Stimulated activated CD8-positive, alpha-beta memory T cell treated with anti-CD3 and anti-CD28 coated beads, Interleukin-7, amount 100 ng/mL, for 24 hours (primary cell): ENCODE data around the gene DNASE2.
"Not testable (repeated sequence)": the region's sequence is repeated elsewhere in the genome, so short reads cannot be mapped to it uniquely, and the experiment has no call there.

Source experiments
- DNase-seq: peaks from one replicate; pipeline ENCODE4 v3.0.0-alpha.2; 2020; ENCODE audit warnings: low read depth

DNASE2 gene, protein sequence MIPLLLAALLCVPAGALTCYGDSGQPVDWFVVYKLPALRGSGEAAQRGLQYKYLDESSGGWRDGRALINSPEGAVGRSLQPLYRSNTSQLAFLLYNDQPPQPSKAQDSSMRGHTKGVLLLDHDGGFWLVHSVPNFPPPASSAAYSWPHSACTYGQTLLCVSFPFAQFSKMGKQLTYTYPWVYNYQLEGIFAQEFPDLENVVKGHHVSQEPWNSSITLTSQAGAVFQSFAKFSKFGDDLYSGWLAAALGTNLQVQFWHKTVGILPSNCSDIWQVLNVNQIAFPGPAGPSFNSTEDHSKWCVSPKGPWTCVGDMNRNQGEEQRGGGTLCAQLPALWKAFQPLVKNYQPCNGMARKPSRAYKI

DNA sequence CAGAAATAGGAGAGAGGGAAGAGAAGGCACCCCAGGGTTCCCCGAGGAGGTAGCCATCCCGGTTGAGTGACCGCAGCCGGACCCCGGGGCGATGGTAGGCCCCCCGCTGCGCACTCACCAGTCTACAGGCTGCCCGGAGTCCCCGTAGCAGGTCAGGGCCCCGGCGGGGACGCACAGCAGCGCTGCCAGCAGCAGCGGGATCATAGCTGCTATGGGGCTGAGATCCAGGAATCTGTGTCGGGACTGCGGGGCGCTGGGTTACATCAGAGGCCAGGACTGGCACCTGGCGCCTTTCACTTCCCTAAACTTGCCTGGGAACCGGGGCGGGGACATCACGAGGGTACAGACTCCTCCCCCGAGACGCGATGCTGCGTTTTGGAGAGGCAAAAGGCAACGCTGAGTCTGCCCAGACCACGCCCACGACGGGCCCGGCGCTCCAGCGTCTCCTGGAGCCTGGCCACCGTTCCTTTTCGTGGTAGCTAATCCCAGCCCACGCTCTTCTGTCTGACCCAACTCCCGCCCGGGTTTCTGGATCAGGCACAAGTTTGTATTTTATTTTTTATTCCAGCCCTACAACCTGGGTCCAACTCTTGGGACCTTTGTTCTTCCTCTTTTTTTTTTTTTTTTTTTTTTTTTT, at the start of gene DNASE2:
Gene DNASE2, minus strand, starts transcription at position 278 of the 637 bp plus-strand sequence. Its CDS starts 74 bp downstream, at position 204.
- peak; percentile 78 for DNase-seq

DNA sequence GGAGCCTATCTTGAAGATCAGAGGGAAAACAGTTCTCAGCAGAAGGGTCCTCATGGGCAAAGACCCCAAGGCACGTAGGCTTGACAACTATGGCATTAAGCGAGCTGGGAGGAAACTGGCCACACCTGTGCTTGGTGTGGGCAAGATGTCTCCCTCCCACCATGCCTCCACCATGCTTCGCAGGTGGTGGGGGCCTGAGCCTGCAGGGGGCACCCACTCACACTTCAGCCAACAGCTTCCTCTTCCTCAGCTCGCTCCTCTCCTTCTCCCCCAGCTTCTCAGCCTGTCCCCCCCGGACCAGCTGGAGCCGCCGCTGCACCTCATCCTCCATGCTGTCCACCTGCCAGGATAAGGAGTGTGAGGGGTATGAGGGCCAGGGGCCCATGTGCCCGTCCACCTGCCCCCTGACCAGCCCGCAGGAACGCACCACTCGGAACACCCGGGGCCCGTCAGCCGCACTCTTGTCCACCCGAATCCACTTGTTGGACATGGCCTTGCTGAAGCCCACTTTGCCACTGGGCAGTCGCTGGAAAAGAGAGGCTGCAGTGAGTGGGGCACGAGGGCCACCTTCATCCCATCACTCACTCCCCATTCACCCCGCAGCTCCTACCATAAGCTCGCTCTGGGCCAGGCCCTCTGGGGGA, 48.9 kb upstream of the DNASE2 start:
- no peak for DNase-seq

DNA sequence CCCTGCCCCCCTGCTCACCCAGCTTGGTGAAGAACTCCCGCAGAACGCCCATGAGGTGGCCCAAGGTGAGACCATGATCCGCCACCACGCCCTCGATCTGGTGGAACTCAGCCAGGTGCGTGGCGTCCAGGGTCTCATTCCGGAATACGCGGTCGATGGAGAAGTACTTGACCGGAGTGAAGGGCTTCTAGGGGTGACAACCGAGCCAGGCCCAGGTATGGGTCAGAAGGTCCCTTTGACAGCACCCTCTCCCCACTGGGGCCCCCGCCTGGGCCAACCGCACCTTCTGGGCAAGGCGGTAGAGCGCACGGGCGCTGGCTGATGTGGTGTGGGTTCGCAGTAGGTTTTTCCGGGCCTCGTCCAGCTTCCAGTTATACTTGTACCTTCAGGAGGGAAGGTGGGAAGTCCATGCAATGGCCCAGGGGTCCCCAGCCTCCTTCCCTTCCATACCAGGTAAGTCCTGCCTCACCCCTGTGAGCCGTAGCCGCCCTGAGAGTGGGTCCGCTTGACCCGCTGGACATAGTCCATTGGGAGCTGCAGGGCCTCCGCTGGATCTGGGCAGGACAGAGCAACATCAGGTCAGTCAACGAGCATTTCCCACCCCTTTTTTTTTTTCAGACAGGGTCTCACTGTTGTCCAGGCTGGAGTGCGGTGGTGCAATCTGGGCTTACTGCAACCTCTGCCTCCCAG, 43.5 kb upstream of the DNASE2 start:
- DNase-seq, result no peak

DNA sequence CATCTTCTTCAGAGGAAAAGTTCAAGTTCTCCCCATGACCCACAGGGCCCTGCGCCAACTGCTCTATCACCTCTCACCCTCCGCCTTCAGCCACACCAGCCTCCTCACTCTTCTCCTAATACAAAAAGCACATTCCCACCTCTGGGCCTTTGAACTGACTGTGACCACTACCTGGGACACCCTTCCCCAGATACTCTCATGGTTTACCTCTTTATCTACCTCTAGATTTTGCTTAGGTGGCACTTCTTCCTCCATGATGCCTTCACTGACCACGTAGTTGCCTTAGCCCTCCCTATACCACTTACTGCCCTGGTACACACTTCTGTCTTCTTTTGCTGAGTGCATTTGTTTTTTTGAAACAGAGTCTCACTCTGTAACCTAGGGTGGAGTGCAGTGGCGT, 41.7 kb upstream of the DNASE2 start:
- no peak for DNase-seq

DNA sequence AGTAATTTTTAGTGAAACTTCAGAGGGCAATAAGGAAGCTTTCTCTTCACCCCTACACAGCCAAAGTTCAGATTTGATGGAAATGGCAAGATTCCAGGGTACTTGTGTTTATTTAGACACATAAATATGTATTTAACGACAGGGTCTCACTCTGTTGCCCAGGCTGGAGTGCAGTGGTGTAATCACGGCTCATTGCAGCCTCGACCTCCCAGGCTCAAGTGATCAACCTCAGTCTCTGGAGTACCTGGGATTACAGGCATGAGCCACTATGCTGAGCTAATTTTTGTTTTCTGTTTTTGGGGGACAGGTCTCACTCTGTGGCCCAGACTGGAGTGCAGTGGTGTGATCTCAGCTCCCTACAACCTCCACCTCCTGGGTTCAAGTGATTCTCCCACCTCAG, 39.8 kb upstream of the DNASE2 start:
- no peak for DNase-seq

DNA sequence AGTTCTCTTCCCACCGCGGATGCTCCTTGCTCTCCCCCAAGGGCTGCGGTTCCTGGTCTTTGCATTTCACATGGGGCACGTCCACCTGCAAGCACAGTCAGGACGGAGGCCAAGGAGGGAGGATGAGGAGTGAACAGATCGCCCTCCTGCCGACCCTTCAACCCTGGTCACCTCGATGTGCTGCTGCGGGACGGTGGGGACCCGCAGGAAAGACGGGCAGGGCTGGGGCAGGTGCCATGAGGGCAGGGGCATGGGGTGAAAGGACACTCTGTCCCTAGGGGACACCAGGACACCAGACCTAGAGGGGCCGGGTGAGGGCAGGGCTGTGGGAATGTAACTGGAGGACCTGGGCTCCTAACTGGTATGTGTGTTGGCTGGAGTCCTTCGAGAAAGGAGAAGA, 37.0 kb upstream of the DNASE2 start:
- DNase-seq, result no peak

DNA sequence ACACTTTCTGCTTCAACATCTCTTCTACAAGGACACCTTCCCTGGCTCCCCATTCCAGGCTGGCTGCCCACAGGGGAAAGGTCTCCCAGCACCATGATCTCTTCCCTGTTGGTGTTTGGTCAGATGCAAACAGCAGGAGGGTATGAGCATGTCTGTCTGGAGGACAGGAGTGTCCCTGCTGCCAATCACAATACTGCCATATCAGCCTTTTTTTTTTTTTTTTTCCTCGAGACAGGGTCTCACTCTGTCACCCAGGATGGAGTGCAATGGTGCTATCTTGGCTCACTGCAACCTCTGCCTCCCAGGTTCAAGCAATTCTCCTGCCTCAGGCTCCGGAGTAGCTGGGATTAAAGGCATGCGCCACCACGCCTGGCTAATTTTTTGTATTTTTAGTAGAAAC, 34.6 kb upstream of the DNASE2 start:
- DNase-seq, result not testable (repeated sequence)

DNA sequence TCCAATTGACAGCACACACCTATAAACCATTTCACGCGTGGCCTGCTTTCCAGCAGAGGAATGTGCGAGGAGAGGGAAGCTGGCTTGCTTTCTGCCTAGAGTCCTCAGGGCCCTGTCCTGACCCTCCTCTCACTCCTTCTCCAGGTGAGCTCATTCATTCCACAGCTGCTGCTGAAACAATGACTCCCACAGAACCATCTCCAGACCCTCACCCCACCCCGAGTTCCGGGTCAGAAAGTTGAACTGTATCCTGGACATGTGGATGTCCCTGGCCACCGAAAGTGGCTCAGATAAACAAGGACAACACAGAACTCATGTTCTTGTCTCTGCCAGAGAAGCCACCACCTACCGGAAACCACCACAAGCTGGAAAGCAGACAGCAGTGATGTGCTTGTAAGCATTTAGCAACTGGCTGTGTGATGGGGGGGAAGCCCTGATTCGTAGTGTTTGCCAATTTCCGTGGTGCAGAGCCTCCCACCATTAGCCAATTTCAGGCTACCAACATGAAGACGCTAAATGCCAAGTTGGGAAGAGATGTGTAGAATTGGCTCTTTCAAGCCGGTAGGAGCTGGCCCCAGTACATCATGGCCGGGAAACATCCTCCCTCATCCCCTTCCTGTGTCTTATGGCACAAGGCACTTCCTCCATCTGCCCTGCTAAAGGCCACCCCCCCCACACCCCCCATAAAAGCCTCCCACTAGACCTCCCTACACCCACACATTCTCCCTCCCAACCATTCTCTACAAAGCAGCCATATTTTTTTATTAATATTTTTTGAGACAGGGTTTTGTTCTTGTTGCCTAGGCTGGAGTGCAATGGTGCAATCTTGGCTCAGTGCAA, 32.8 kb upstream of the DNASE2 start:
- DNase-seq, result no peak

DNA sequence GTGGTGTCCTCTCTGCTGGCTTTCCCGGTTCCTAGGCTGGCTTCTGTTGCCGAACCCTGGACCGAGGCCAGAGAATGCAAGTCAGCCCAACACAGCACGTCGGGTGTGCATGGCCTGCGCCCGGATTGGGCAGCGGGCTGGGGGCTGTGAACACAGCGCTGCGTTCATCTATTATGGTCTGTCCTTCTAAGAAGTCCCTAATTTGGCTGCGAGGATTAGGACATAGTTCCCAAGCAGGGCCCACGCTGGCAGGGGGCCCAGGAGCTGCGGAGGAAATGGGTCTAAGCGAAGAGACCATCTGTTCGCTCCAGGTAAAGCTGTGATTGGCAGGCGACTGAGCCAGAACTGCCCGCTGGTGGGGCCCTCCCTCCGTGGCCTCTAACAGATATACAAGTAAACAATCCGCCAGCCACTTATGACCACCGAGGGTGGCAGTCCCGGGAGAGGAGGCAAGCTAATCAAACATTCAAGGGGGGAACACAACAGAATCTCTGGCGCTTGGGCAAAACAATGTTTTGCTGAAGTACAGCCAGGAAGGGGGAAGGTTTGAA, 31.8 kb upstream of the DNASE2 start:
- no peak for DNase-seq

DNA sequence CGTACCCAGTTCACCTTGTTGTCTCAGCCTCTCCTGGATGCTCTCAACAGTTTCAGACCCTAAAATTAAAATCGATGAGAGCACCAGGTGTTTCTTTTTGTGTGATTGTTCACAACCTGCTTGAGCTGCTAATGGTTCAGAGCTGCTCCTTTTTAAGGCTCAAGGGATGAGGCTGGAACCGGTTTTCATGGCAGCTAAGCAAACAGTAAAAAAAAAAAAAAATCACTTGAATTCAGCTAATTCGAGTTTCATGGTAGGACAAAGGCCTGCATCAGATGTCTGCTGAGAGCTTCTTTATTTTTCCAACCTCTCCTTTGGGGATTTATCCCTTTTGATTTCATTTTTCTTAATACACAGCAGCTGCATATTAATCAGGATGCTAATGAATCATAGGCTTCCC, 31.3 kb upstream of the DNASE2 start:
- no peak for DNase-seq

DNA sequence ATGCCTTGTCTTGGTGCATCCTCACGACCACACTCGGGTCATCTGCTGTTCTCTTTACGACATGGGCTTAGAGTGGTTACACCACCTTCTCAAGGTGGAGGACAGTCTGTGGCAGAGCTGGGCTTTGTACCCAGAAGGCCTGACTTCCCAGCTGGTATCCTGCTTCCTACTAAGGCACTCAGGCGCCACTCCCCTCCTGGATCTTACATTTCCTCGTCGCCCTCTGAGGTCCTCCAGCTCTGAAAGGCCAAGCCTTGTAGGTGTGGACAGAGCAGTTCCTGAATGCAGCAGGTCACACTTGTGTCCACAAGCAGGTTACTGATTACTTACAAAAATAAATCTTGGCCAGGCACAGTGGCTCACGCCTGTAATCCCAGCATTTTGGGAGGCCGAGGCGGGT, 25.9 kb upstream of the DNASE2 start:
- DNase-seq, result no peak

DNA sequence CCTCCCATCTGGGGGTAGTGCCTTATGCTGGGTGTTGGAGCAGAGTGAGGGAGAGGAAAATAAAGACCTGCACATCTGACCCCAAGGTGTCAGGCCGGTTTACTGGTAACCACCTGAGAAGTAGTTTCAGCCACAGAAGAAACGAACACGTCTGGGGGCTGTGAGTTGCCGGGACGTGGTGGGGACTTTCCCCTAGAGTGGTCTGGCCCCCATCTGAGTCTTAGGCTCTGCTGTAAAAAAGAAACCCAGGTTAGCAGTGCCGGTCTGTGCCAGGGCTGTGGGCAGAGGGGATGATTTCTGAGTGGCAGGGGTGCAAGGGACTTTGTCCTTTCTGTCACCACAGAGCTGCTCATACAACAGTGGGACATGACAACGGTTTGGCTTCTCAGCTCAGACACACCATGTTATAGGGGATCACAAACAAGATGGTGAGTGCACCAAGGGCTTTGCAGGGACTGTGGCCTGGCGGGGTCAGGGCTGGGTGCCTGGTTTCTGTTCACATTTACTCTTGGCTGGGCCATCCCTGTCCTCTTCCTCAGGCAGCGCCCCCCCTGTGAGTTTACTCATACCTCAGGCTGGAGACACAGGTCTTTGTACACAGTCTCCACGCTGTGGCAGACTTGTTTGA, 18.8 kb upstream of the DNASE2 start:
- DNase-seq, result no peak

DNA sequence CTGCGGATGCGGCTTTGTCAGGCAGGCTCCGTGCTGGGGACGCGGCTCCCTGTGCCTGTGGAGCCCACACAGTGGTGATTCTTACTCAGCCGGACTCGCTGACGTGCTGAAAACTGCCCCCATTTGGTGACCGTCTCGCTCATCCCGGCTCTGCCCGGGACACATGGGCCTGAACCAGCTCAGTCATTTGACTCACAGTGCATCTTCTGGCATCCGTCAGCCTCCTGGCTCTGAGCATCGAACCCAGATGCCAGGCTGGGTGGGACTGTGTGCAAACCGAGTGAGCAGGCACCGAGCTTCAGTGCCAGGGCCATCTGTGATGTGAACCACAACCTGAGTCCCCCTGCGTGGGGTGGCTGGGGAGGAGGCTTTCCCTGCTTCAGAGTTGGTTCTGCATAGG, 15.2 kb upstream of the DNASE2 start:
- DNase-seq, result no peak

DNA sequence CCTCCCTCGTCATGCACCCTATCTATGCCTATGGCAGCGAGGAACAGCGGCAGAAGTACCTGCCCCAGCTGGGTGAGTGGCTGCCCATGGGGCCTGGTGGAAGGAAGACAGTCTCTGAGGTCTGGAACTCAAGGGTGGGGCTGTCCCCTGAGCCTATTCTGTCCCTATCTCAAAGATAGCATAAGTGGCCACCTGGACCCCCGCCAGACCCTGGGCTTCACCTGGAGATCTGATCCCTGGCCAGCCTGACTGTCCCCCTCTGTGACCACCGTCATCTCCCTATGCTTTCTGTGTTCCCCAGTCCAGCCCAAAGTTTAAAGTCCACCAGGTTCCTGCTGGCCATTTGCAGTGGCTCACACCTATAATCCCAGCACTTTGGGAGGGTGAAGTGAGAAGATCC, 12.3 kb upstream of the DNASE2 start:
- no peak for DNase-seq

DNA sequence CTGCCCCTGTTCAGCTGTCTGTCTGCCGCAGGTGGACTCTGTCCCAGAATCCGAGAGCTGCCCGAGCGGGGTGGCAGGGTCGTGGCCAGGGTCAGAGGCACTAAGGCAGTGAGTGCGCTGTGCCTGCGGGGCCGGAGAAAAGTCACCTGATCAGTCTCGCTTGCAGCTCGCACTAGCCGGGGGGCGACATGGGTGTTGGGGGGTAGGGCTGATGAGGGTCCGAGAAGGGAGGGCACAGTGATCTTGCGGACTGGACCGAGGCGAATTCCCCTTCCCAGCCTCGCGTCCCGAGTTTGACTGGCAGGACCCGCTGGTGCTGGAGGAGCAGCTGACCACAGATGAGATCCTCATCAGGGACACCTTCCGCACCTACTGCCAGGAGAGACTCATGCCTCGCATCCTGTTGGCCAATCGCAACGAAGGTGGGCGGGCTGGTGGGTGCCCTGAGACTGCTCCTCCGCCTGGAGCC, 10.3 kb upstream of the DNASE2 start:
- DNase-seq, result no peak

DNA sequence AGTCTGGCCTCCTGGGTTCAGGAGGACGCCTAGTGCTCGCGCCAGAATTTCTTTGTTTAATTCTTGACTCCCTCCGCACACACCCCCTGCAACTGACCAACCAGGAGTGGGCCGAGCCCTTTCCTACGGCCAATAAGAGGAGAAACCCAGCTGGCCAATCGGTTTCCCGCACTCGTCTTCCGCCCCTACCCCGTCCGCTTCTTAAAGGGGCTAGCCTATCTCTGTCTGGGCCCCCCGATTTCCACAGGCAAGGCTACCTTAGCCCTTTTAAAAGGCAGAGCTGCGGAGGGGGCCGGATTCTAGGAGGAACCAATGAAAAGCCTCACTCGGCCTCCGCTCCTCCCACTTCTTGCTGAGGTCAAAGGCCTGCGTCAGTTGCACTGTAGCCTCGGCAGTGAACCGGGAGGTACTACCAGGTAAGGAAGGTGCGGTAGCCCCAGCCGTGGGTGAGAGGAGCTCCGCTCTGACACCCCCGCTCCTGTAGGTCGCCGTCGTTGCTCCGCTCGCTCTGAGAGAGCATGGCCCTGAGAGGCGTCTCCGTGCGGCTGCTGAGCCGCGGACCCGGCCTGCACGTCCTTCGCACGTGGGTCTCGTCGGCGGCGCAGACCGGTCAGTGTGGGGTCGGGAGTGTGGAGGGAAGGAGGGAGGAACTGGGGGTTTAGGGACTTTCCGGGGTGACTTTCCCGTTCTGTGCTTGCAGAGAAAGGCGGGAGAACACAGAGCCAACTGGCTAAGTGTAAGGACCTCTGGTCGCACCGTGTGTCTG, 9.7 kb upstream of the DNASE2 start, which contains the start of gene GCDH:
Gene GCDH, plus strand, starts transcription at position 374 of the 766 bp plus-strand sequence. Its CDS starts 145 bp downstream, at position 519.
- DNase-seq, result peak; percentile 89

DNA sequence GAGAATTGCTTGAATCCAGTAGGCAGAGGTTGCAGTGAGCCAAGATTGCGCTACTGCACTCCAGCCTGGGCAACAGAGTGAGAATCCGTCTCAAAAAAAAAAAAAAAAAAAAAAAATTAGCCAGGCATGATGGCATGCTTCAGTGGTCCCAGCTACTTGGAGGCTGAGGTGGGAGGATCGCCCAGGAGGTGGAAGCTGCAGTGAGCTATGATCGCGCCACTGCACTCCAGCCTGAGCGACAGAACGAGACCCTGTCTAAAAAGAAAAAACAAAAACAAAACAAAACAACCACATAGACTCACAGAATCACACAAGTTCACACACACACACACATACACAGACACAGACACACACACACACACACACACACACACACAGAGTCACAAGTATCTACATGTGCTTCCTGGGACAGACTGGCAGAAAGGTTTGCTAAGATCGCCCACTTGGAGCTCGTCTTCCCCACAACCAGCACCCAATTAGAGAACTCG, 9.1 kb upstream of the DNASE2 start:
- DNase-seq, result not testable (repeated sequence)

DNA sequence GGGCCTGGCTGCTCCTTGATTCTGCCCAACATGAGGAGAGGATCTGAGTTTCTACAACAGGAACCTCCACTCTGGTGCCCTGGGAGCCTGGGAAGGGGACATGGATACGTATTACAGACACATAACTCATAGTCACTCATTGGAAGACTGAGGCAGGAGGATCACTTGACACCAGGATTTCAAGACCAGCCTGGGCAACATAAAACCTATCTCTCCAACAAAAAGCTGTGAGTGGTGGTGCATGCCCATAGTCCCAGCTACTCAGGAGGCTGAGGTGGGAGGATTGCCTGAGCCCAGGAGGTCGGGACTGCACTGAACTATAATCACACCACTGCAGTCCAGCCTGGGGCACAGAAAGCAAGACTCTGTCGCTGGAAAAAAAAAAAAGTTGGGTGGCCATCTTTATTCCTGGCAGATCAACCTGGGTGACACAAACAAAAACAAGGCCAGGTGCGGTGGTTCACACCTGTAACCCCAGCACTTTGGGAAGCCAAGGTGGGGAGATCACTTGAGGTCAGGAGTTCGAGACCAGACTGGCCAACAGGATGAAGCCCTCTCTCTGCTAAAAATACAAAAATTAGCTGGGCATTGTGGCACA, 6.9 kb upstream of the DNASE2 start:
- DNase-seq, result no peak
